ENCODE measurements around the gene EHD3.

DNA sequence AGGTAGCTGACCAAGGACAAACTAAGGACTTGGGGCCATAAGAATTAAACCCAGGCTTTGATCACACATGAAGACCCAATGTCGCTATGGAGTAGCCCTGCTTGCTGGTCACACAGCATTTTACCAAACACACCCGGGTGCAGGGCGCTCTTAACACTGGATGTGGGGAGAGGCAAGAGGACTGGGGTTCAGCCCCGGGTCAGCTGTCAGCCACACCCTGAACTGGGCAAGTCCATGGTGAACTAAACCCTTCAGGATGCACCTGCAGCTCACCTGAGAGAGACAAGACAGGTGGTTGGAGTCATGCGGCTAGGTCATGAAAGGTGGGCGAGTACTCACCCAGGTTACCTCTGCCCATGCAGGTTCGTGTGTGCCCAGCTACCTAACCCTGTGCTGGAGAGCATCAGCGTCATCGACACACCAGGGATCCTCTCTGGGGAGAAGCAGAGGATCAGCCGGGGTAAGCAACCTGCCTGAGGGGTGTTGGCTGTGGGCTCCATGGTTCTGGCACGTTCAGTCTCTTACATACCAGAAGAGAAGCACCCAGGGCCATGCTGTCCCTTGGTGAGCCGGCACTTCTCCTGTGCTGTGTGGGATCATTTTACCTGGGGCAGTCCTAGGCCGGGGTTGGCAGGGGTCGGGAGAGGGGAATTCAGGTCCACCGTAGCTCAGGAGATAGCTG lies 15.2 kb downstream of the EHD3 start:
- TF ChIP-seq, protein P1, sequence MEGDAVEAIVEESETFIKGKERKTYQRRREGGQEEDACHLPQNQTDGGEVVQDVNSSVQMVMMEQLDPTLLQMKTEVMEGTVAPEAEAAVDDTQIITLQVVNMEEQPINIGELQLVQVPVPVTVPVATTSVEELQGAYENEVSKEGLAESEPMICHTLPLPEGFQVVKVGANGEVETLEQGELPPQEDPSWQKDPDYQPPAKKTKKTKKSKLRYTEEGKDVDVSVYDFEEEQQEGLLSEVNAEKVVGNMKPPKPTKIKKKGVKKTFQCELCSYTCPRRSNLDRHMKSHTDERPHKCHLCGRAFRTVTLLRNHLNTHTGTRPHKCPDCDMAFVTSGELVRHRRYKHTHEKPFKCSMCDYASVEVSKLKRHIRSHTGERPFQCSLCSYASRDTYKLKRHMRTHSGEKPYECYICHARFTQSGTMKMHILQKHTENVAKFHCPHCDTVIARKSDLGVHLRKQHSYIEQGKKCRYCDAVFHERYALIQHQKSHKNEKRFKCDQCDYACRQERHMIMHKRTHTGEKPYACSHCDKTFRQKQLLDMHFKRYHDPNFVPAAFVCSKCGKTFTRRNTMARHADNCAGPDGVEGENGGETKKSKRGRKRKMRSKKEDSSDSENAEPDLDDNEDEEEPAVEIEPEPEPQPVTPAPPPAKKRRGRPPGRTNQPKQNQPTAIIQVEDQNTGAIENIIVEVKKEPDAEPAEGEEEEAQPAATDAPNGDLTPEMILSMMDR (IDR thresholded peaks at IDR 0.05; ENCODE audit: insufficient read depth, low read depth, low read length) = no peak
- no peak for TF ChIP-seq EZH2 (IDR thresholded peaks at IDR 0.05; ENCODE audit: insufficient read depth, low read length)
